KMS-11 (cell line): ENCODE data around the gene PRAMEF11.

Experiments
- H2AFZ ChIP-seq: fragments of 200-600 bp; sonication (generic); 2 replicates; pipeline ENCODE4 v1.6.1; 2016; ENCODE audit warnings: antibody characterized with exemption, mixed run types, low read depth
- H3K27ac ChIP-seq: fragments of 200-600 bp; sonication (generic); 2 replicates; pipeline ENCODE4 v1.6.1; 2016; ENCODE audit warnings: mild to moderate bottlenecking, mixed run types
- H3K27me3 ChIP-seq: fragments of 200-600 bp; sonication (generic); 2 replicates; pipeline ENCODE4 v1.6.1; 2017; ENCODE audit warnings: mild to moderate bottlenecking, low read depth, mixed run types, moderate library complexity; ENCODE audit not compliant: insufficient read depth
- H3K36me3 ChIP-seq: fragments of 200-600 bp; sonication (generic); 2 replicates; pipeline ENCODE4 v1.6.1; 2017; ENCODE audit warnings: mild to moderate bottlenecking, mixed run types; ENCODE audit not compliant: insufficient read depth
- H3K4me1 ChIP-seq: fragments of 200-600 bp; sonication (generic); 2 replicates; pipeline ENCODE4 v1.6.1; 2016; ENCODE audit warnings: mild to moderate bottlenecking, low read depth, mixed run types; ENCODE audit not compliant: poor library complexity, severe bottlenecking
- H3K4me2 ChIP-seq: fragments of 200-600 bp; sonication (generic); 2 replicates; pipeline ENCODE4 v1.7.0; 2016; ENCODE audit warnings: mild to moderate bottlenecking, mixed run types
- H3K4me3 ChIP-seq: fragments of 200-600 bp; sonication (generic); IDR thresholded peaks from 2 replicates; pipeline ENCODE4 v1.6.1; 2017; ENCODE audit warnings: low read depth, low read length, mixed read lengths; ENCODE audit not compliant: insufficient read depth
- H3K79me2 ChIP-seq: fragments of 200-600 bp; sonication (generic); 2 replicates; pipeline ENCODE4 v1.6.1; 2016; ENCODE audit warnings: low read depth, mixed run types; ENCODE audit not compliant: insufficient read depth
- H3K9ac ChIP-seq: fragments of 200-600 bp; sonication (generic); 2 replicates; pipeline ENCODE4 v1.6.1; 2016; ENCODE audit warnings: mild to moderate bottlenecking, mixed run types
- H4K20me1 ChIP-seq: fragments of 200-600 bp; sonication (generic); 2 replicates; pipeline ENCODE4 v1.6.1; 2016; ENCODE audit warnings: mild to moderate bottlenecking, mixed run types; ENCODE audit not compliant: insufficient read depth
- CTCF ChIP-seq: fragments of 200-600 bp; sonication (generic); conservative IDR thresholded peaks from 2 replicates; pipeline ENCODE4 v1.6.1; 2017; ENCODE audit warnings: low read depth, mild to moderate bottlenecking, antibody characterized with exemption, low read length, moderate library complexity, mixed read lengths

The PRAMEF11 gene

GRCh38 chr1:12778061-12778460, 53.1 kb downstream of the PRAMEF11 start:
- no peak for TF ChIP-seq CTCF

GRCh38 chr1:12776801-12777557, 54.2 kb downstream of the PRAMEF11 start:
- Histone ChIP-seq H3K27ac (no peak overlapping the region), H3K4me1 (no peaks in the 10 kb centered on the region), H3K79me2 (no peaks in the 10 kb centered on the region), H2AFZ (no peak overlapping the region), H4K20me1 (no peaks in the 10 kb centered on the region), H3K27me3 (peaks cover 31% of the 10 kb centered on the region; the same call in 1 of the 2 replicates), H3K9ac (no peak overlapping the region), H3K4me2 (no peak overlapping the region), H3K4me3 (no peak overlapping the region), H3K36me3 (no peaks in the 10 kb centered on the region)
- no peak for TF ChIP-seq CTCF

More at GRCh38 chr1:12778061-12778460, 53.1 kb downstream of the PRAMEF11 start:
- Histone ChIP-seq H4K20me1 (no peaks in the 10 kb centered on the region), H3K79me2 (no peaks in the 10 kb centered on the region), H2AFZ (no peak overlapping the region), H3K27me3 (peaks cover 25% of the 10 kb centered on the region; the same call in 1 of the 2 replicates), H3K4me3 (no peak overlapping the region), H3K27ac (no peak overlapping the region), H3K36me3 (no peaks in the 10 kb centered on the region), H3K4me2 (no peak overlapping the region), H3K4me1 (no peaks in the 10 kb centered on the region), H3K9ac (no peak overlapping the region)

GRCh38 chr1:12775443-12775842, 55.8 kb downstream of the PRAMEF11 start:
- no peak for TF ChIP-seq CTCF
- H4K20me1 ChIP-seq: no peaks in the 10 kb centered on the region
- H3K4me1 ChIP-seq: no peaks in the 10 kb centered on the region

GRCh38 chr1:12774801-12775345, 56.3 kb downstream of the PRAMEF11 start:
- H3K79me2 ChIP-seq: no peaks in the 10 kb centered on the region
- H3K27ac ChIP-seq: no peak overlapping the region

More at GRCh38 chr1:12775443-12775842, 55.8 kb downstream of the PRAMEF11 start:
- Histone ChIP-seq H3K36me3 (no peaks in the 10 kb centered on the region), H3K4me2 (no peak overlapping the region), H3K9ac (no peak overlapping the region), H2AFZ (no peak overlapping the region), H3K27ac (no peak overlapping the region), H3K79me2 (no peaks in the 10 kb centered on the region), H3K27me3 (peaks cover 31% of the 10 kb centered on the region; the same call in 1 of the 2 replicates), H3K4me3 (no peak overlapping the region)

More at GRCh38 chr1:12774801-12775345, 56.3 kb downstream of the PRAMEF11 start:
- H4K20me1 ChIP-seq: no peaks in the 10 kb centered on the region
- H2AFZ ChIP-seq: no peak overlapping the region
- H3K27me3 ChIP-seq: peaks cover 31% of the 10 kb centered on the region; the same call in 1 of the 2 replicates
- TF ChIP-seq CTCF: no peak
- no peak overlapping the region for H3K9ac ChIP-seq
- no peak overlapping the region for H3K4me2 ChIP-seq
- H3K4me1 ChIP-seq: no peaks in the 10 kb centered on the region
- no peak overlapping the region for H3K4me3 ChIP-seq
- H3K36me3 ChIP-seq: no peaks in the 10 kb centered on the region
